Stimulated activated CD4-positive, alpha-beta T cell treated with anti-CD3 and anti-CD28 coated beads, TNF-alpha, amount 100 ng/mL, for 1 hour (primary cell): ENCODE results near the gene PRSS22.

Experiments used
- DNase-seq, 3 donors: peaks; one replicate each; pipeline ENCODE4 v3.0.0-alpha.2; 2020; ENCODE audit warnings: low read depth in 3 of 3, low spot score in 1 of 3

PRSS22 gene

DNA sequence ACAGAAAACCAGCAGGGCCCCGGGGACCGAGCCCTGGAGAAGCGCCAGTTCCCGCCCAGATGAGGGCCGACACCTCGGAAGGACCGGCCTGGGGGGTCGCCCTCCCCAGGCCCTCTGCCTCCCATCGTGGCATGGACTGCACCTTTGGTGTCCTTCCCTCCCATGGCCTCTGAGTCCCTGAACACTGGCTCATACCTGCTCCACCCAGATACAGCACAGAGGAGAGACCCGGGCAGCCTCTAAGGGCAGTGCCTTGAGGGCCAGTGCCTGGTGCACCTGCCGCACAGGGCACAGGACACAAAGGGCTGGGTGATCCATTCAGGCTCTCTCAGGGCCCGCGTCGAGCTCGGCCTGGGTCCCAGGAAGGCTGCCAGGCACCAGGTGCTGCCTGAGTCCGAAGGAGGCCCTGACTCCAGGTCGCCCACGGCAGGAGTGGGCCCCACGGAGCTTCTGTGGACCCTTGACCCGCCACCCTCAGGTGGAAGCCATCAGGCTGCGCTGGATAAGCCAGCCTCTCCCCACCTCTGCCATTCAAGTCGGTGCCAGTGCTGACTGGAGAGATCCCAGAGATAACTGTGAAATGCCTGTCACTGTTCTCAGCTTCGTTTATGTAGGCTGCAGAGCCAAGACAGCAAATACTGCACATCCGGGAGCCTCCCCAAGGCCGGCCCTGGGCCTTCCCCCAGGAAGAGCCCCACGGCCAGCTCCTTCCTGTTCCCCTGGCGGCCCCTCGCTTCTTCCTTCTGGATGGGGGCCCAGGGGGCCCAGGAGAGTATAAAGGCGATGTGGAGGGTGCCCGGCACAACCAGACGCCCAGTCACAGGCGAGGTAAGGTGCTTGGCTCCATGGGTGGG, 28.2 kb downstream of the PRSS22 start, which contains the start of gene ZG16B:
Gene ZG16B (plus strand): TSS at position 803 of the 854 bp plus-strand sequence. CDS start 139 bp downstream, outside the sequence.
- DNase-seq: no peak

DNA sequence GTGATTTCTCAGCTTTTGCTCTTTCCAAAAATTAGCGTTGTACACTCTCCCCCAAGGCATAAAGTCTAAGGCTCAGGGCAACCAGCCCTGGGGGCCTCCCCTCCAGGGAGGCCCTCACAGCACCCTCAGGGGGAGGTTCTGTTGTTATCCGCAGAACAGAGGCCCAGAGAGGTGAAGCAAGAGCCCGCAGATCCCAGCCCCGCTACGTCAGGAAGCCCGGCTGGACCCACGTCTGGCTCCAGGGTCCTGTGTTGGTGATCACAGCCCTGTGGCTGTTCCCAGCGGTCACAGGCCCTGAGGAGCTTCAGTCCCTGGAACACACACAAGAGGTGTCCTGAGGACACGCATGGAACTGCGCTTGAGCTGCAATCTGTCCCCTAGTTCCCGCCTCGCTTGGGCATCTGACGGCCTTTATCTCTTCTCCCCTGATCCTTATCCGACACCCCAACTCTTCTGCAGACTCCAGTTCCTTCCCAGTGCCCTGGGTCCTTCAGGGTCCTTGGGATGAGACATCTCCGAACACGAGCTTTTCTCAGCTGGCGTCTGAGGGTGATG, 29.0 kb downstream of the PRSS22 start:
- DNase-seq: no peak

DNA sequence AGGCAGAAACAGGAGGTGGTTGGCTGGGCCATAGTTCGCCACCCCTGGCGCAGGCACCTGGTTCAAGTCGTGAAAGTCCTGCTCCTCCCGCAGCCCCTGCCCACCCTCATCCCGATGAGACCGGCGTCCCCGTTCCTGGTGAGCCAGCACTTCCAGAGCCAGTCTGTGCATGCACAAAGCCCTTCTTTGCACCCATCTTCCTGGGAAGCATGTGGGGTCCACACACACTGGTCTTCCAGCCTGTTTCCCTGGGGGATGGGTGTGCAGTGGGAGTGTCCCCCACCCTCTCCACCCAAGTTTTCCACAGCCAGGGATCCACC, 29.5 kb downstream of the PRSS22 start:
- no peak for DNase-seq

DNA sequence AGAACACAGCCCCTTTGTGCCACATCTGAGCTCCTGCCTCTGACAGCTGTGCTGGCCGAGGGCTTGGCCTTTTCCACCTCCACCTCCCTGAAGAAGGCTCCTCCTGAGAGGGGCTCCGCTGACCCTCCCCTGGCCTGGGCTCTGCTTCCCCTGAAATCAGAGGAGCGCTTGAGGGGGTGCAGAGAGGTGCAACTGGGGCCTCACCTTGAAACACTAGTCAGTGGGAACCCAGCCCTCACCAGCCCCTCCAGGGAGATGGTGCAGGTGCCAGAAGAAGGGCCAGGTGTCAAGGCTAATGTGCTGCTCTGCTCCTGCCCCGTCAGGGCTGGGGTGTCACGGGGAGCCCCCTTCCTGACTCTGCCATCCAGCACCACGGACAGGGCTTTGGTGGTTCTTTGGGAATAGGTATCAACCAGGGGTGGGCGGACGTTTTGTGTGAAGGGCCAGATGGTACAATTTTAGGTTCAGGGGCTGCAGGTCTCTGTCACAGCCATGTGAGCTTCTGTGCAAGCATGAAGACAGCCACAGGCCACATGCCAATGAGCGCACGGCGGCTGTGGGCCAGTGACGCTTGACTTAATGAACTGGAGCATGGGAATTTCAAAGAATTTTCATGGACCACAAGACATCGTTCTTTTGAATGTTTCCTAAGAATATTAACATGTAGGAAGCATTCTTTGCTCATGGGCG, 30.0 kb downstream of the PRSS22 start:
- no peak for DNase-seq

DNA sequence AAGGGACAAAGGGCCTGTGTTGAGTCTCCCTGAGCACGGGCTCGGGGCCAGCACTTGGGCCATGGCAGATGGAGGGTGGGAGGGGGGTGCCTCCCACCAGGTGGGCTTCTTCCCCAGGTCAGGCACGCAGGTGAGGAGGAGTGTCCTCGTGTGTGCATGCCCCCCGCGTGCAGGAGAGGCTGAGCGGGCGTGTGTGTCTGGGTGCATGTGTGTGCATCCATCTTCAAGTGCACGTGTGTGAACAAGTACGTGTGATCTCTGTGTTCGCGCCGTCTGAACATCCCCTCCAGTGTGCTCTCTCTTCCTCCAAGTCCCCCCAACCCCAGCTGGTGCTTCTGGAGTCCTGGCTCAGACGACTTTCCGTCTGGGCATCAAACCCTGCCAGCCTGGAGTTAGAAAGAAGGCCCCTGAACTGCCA, 30.6 kb downstream of the PRSS22 start:
- DNase-seq: no peak

DNA sequence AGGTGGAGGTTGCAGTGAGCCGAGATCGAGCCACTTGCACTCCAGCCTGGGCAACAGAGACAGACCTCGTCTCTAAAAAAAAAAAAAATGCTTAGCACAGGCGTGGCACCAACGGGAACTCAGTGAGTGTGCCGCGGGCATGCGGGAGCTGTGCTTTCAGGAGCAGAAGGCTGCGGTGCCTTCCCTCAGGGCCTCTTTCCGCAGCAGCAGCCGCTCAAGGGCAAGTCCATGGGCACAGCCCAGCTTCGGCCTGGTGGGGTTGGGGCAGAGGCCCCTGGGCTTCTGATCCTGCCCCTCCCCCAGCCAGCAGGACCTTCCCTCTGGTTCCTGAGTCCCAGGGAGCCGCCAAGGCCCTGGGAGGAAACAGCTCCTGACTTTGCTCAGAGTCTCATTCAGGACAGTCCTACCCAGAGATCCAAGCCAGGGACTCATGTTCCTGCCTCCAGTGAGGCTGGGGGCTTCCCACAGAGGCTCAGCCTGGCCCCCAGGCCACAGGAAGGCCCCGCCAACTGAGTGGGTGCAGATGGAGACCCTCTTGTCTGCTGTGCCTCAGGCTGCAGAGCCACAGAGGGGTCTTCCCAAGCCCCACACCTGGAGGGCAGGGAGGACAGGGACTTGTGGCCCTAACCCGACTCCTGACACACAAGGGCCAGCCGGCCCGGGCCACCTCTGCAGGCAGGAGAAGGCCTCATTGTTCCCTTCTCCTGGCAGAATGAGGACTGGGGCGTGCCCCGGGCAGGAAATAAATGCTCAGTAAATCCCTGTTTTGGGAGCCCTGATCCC, 31.2 kb downstream of the PRSS22 start:
- DNase-seq: no peak

DNA sequence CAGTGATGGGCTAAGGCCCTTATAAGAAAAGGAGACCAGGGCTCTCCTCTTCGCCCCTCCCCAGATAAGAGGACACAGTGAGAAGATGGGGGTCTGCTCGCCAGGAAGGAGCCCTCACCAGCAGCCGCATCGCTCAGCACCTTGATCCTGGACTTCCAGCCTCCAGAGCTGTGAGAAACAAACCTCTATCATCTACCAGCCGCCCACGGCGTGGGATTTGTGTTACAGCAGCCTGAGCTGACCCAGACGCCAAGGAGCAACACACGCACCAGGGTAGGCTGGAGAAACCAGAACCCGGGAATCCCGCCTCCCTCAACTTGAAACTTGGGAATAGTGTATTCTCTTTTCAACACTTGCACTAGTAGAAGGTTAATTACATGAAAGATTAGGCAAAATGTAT, 32.1 kb downstream of the PRSS22 start:
- no peak for DNase-seq

DNA sequence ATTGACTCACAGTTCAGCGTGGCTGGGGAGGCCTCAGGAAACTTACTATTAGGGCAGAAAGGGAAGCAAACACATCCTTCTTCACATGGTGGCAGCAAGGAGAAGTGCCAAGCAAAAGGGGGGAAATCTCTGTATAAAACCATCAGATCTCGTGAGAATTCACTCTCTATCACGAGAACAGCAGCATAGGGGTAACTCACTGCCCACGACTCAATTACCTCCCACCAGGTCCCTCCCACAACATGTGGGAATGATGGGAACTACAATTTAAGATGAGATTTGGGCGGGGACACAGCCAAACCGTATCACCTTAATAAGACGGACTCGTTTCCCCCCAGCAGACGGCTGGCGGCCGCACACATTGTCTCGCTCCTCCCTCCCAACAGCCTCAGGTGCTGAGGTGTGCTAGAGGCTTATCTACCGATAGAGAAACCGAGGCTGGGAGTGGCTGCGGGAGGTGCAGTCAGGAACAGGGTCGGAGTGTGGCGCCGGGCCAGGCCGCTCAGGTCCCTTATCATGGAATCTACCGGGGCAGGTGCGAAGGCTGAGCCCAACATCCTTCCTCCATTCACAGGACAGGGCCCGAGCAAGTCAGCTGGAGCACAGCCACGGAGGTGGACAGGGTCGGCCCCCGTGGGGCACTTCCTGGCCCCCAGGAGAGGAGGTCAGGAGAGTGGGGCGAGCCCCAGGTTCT, 32.8 kb downstream of the PRSS22 start:
- no peak for DNase-seq

DNA sequence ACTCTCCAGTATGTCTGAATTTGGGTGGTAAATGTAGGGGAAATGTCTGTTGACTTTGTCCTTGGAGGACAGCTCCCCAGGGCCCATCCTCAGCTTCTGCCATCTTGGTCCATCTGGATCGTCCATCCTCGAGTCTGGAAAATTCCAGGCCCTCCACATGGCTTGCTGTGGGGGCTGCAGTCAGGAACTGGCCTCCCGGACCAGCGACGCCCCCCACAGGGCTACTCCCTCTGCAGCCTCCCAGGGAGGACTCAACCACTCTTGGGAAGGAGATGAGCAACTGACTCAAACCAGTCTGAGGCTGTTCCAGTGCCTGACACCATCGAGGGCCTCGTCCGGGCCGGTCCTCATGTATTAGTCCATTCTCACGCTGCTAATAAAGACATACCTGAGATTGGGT, 33.3 kb downstream of the PRSS22 start:
- no peak for DNase-seq

DNA sequence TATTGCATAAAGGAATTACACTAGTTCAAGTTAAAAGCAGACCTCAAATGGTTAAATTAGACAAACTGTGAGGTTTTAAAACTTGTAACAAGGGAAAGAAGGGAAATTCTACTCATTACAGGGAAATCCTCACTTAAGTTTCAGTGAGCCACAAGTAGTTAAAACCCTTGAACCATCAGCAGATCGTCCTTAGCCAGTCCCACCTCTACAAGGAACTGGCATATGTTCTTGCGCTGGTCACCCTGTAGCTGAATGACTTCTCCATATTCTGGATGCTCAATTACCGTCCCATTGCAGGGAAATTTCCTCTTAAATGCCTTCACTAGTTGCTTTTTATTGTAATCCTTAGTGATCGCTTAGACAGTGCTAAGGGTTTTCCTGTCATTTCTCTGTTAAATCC, 35.5 kb downstream of the PRSS22 start:
- no peak for DNase-seq

DNA sequence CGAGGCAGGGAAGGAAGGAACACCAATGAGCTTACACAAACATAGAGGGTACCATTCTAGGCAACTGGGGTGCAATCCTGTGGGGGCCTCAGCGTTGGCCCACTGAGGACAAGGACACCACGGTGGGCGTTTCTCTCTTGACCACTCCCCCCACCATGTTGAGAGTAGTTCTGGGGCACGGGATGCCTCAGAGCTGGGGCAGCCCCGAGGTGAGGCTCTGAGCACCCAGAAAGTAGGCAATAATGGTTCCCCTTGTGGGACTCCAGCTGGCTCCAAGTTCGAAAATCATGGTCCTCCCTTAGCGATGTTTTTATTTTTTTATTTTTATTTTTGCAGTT, 35.8 kb downstream of the PRSS22 start:
- DNase-seq: no peak

DNA sequence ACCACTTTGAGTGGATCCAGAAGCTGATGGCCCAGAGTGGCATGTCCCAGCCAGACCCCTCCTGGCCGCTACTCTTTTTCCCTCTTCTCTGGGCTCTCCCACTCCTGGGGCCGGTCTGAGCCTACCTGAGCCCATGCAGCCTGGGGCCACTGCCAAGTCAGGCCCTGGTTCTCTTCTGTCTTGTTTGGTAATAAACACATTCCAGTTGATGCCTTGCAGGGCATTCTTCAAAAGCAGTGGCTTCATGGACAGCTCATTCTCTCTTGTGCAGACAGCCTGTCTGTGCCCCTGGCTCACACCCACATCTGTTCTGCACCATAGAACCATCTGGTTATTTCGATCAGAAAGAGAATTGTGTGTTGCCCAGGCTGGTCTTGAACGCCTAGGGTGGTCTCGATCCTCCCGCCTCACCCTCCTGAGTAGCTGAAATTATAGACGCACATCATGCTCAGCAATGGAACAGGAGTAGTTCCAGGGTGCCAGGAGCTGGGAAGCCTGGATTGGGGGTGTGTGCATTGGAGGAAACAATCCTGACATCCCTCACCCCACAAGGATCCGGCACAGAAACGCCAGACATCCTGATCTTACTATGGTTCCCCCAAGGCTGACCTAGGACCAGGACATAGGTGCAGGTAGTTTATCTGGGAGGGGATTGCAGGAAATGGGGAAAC, 36.3 kb downstream of the PRSS22 start:
- DNase-seq: no peak

DNA sequence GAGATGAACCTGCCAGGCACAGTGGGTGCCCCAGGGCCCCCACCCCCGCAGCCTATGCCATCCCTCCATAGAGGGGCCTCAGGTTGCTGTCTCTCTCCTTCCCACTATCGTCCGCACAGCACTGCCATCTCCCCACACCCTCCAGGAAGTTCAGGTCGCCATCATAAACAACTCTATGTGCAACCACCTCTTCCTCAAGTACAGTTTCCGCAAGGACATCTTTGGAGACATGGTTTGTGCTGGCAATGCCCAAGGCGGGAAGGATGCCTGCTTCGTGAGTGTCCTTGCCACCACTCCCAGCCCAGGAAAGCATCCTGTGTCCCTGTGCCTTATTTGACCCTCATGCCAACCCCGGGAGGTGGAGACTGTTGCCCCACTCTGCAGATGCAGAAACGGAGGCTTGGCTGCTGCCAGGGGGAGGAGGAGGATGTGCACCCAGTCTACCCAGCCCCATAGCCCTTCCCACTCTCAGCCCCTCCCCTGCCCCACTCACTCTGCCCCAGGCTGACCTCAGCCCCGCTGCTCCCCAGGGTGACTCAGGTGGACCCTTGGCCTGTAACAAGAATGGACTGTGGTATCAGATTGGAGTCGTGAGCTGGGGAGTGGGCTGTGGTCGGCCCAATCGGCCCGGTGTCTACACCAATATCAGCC, 37.0 kb downstream of the PRSS22 start:
- DNase-seq: no peak

DNA sequence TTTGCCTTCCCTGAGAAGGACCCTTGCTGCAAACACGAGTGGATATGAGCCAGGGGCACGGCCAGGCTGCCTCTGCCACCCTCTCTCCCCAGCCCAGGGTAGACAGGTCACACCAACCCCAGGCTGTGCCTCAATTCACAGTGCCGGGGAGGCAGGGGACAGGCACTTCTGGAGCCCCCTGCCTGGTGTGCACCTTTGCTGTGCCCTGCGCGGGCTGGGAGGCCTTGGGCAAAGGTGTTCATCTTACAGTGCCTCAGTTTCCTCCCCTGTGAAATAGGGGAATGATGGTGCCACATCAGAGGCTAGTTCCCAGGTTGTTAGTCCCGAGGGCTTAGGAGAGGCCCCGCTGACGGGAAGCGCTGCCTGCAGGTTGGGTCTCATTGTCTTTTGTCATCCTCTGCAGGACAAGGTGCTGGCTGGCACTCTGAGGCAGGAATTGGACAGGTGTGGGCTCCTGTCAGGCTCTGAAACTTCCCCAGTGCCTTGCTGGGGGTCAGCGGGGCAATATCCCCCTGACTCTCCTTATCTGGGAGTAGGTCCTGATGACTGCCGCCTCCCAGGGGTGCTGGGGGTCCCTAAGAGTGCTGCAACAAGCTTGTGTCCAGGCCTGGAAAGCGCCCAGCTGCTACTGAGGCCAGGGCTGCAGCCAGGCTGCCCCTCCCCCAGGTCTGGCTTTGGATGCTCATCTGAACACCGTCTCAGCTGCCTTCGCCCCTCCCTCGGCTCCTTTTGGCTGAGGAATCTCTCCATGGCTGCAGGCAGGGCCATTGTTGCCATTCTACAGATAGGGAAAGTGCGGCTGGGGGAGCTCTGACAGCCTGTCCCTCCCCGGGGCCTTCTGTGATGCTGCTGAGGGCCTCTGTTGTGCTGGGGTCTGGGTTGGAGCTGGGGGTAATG, 37.8 kb downstream of the PRSS22 start:
- no peak for DNase-seq

DNA sequence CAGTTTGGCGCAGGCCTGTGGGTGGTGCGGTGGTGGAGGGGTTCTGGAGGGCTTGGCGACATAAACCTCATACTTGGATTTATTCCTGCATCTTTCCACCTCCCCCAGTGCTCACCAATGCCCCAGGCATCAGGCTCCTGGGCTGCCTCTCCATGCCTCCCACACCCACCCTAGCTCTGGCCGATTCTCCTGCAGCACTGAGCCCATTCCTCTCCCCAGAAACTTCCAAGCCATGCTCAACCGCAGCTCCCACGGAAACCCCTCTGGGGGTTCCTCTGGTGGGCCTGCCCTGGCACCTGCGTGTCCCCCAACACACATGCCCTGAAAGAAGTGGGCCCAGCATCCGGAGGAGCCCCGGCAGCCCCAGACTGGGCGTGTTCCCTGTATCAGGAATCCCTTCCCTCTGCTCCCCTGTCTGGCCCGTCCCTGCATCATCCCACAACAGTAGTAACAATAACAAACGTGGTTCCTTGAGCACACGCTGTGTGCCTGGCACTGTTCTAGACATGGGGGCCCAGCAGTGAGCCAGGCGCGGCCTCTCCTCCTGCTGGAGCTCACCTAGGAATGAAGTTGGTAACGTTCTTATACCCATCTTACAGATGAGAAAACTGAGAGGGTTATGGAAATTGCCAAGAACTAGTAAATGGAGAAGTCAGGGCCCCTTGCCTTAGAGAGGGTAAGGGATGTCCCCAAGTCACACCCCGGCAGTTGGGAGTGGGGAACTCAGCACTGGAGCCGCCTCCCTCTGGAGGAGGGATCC, 38.6 kb downstream of the PRSS22 start:
- no peak for DNase-seq

DNA sequence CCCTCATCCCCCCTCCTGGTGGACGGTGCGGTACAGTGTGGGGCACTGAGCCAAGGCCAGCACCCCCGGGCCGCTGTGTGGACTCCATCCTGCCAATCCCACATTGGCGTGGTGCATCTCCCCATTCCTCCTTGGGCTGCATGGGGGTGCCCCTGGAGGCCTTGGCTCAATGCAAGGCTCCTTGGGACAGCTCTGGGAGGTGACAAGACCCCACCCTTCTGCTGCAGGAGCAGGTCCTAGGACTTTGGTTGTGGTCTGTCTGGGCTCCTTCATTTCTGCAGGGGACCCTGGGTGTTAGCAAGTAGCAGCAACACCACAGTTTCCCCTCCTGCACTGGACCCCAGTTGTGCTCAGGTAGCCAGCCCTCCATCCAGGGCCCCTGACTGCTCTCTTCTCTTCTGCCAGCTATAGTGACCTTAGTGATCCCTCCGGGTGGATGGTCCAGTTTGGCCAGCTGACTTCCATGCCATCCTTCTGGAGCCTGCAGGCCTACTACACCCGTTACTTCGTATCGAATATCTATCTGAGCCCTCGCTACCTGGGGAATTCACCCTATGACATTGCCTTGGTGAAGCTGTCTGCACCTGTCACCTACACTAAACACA, 39.6 kb downstream of the PRSS22 start:
- no peak for DNase-seq

DNA sequence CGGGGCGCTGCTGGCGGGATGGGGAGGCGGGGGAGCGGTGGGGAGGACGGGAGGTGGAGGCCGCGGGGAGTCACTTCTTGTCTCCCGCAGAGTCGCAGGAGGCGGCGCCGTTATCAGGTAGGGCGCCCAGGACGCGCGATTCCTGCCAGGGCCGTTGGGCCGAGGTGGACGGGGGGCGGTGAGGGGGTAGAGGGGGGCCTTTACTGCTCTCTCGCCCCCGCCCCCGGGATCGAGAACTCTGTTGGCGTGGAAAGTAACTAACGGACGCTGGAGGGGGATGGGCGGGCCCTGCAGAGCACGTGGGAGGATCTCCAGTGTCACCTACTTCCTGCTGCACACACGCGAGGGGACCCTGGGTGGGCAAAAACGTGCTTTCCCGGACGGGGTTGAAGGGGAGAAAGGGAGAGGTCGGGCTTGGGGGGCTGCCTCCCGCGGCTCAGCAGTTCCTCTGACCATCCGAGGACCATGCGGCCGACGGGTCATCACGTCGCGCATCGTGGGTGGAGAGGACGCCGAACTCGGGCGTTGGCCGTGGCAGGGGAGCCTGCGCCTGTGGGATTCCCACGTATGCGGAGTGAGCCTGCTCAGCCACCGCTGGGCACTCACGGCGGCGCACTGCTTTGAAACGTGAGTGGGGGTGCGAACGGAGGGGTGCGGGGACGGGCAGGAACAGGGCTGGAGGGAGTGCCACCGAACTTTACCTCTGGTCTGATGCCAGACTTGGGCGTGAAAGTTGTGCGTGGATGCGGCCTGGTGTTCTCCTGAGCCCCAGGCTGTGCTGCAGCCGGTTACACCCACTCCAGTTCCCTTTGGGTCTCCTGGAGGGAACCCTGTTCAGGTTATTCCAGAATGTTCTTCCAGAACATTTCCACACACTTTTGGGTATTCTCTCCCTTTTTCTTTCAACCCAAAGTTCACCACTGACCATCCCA, 40.4 kb downstream of the PRSS22 start:
- no peak for DNase-seq
